Measurements from ENCODE around the gene SGCE. TPM values are rescaled to one million over a fixed set of nuclear protein-coding genes. Genes with fewer than 3 reads are reported as not detected.

SGCE gene
- total and polyA plus RNA-seq, 9 of the 15 experiments (the other 6 are each of a cell fraction or from before 2014, with no cell fraction given) = 0.09 to 0.46 (median 0.28) TPM; not detected in 5

DNA sequence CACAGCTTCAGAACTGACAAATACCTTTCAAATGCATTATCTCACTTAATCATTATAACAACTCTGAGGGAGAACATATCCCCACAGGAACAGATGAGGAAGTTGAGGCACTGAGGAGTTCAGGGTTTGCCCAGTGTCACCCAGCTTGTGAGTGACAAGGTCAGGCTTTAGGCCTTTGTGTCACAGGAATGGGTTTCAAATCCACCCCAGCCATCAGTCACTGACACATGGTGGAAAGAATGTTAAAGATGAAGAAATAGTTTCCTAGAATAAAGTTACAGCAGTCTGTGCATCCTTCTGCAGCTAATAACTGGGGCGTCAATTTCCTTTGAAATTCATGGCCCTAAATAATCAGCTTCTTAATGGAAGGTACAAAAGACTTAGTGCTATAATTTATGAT lies 37.8 kb downstream of the SGCE start:
- FAIRE-seq = no peak
- H3K4me1 ChIP-seq (replicated peaks in 1 of 2; ENCODE audit: control insufficient read depth in 2 of 2, insufficient read depth in 2 of 2, low read length in 2 of 2) = no peaks in the 10 kb centered on the region
- in situ Hi-C loops (cut with MboI) = no loop called here

DNA sequence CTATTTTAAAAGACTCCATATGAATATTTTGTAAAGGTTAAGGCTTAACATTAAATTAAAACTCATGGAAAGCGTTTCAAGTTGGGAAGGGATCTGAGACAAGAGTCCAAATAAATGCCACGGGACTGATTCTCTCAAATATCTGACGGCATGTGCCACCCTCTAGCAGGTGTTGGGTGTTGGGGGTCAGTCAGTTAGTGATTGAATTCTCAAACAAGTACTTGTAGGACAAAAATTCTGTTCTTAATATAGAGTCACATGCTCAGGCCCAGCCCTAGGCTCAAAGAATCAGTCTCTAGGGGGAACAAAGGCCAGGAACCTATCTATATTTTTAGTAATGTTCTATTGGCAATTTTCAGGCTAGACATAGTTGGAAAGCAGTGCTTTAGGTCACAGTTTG lies 39.1 kb downstream of the SGCE start:
- no peak for DNase-seq (ENCODE audit: extremely low read depth in 1 of 4, low spot score in 3 of 4)
- TF ChIP-seq NRF1 (conservative IDR thresholded peaks at IDR 0.05 in 1 of 2, IDR thresholded peaks at IDR 0.05 in 1 of 2) (no peak), KLF16 (IDR thresholded peaks at IDR 0.05) (no peak), ZKSCAN8 (CRISPR knock-in tag; IDR thresholded peaks at IDR 0.05) (no peak), HDAC2 (IDR thresholded peaks at IDR 0.05) (no peak), PRDM10 (IDR thresholded peaks at IDR 0.05; ENCODE audit: partially characterized antibody) (no peak), PTTG1 (tag; IDR thresholded peaks at IDR 0.05; ENCODE audit: low read depth) (no peak), NFE2L1 (tag; IDR thresholded peaks at IDR 0.05; ENCODE audit: borderline replicate concordance, low read depth) (no peak), SIRT6 (IDR thresholded peaks at IDR 0.05; ENCODE audit: low read depth, low read length) (no peak)
- TF ChIP-seq, protein P1, sequence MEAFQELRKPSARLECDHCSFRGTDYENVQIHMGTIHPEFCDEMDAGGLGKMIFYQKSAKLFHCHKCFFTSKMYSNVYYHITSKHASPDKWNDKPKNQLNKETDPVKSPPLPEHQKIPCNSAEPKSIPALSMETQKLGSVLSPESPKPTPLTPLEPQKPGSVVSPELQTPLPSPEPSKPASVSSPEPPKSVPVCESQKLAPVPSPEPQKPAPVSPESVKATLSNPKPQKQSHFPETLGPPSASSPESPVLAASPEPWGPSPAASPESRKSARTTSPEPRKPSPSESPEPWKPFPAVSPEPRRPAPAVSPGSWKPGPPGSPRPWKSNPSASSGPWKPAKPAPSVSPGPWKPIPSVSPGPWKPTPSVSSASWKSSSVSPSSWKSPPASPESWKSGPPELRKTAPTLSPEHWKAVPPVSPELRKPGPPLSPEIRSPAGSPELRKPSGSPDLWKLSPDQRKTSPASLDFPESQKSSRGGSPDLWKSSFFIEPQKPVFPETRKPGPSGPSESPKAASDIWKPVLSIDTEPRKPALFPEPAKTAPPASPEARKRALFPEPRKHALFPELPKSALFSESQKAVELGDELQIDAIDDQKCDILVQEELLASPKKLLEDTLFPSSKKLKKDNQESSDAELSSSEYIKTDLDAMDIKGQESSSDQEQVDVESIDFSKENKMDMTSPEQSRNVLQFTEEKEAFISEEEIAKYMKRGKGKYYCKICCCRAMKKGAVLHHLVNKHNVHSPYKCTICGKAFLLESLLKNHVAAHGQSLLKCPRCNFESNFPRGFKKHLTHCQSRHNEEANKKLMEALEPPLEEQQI (IDR thresholded peaks at IDR 0.05) = no peak

More for the DNA sequence above, 37.8 kb downstream of the SGCE start:
- no peaks in the 10 kb centered on the region for H3K9me1 ChIP-seq (ENCODE audit: control insufficient read depth, insufficient read depth, low read length)
- no peaks in the 10 kb centered on the region for H3K9me3 ChIP-seq (replicated peaks; ENCODE audit: control insufficient read depth, insufficient read depth, low read depth, low read length)
- DNase-seq (ENCODE audit: extremely low read depth in 1 of 4, low spot score in 3 of 4) (no peak), ATAC-seq (no peak)
- no peak overlapping the region for H3K4me2 ChIP-seq (ENCODE audit: insufficient read depth, low read length)
- ChIA-PET POLR2A (no interaction called here), CTCF (ENCODE audit: low intra/inter-chr PET ratio) (no interaction called here)
- H3K9ac ChIP-seq (ENCODE audit: insufficient read depth in 1 of 2, low read depth in 2 of 2, low read length in 2 of 2) = no peak overlapping the region
- intact Hi-C loops (cut with micrococcal nuclease) = no loop called here
- H4K20me1 ChIP-seq (replicated peaks; ENCODE audit: control insufficient read depth, insufficient read depth, low read length) = no peaks in the 10 kb centered on the region
- no peaks in the 10 kb centered on the region for H3K36me3 ChIP-seq (ENCODE audit: control insufficient read depth, insufficient read depth, low read length)
- H2AFZ ChIP-seq (ENCODE audit: low read depth, low read length) = no peak overlapping the region
- H3K27me3 ChIP-seq (ENCODE audit: control insufficient read depth in 2 of 2, insufficient read depth in 2 of 2, low read length in 2 of 2) = no peaks in the 10 kb centered on the region
- H3K4me3 ChIP-seq = no peak overlapping the region
- TF ChIP-seq MXI1 (IDR thresholded peaks at IDR 0.05; ENCODE audit: low read depth, low read length) (no peak), ZKSCAN1 (IDR thresholded peaks at IDR 0.05; ENCODE audit: low read depth, low read length) (no peak), C11orf30 (IDR thresholded peaks at IDR 0.05; ENCODE audit: low read depth) (no peak), SP2 (IDR thresholded peaks at IDR 0.05; ENCODE audit: extremely low read depth, low read depth, low read length, poor library complexity, severe bottlenecking) (no peak), TBL1XR1 (IDR thresholded peaks at IDR 0.05; ENCODE audit: low read length in 2 of 2) (no peak)
- no peaks in the 10 kb centered on the region for H3K79me2 ChIP-seq (ENCODE audit: control insufficient read depth, insufficient read depth, low read length)
- WGBS (ENCODE audit: insufficient coverage, low coverage, missing lambda C conversion rate) = 0% methylated on average over 1 of the region's 1 CpG
- BruUV-seq (replicated peaks) = no TSS peak
- H3K27ac ChIP-seq (ENCODE audit: extremely low read depth, low read depth, low read length) = no peak overlapping the region

More for the DNA sequence above, 39.1 kb downstream of the SGCE start:
- ChIA-PET POLR2A (no interaction called here), CTCF (ENCODE audit: low intra/inter-chr PET ratio) (no interaction called here)
- intact Hi-C loops (cut with micrococcal nuclease) = no loop called here
- no peak for ATAC-seq
- Histone ChIP-seq H2AFZ (ENCODE audit: low read depth, low read length) (no peak overlapping the region), H4K20me1 (replicated peaks; ENCODE audit: control insufficient read depth, insufficient read depth, low read length) (no peaks in the 10 kb centered on the region), H3K4me1 (replicated peaks in 1 of 2; ENCODE audit: control insufficient read depth in 2 of 2, insufficient read depth in 2 of 2, low read length in 2 of 2) (no peaks in the 10 kb centered on the region), H3K9ac (ENCODE audit: insufficient read depth in 1 of 2, low read depth in 2 of 2, low read length in 2 of 2) (no peak overlapping the region), H3K4me3 (no peak overlapping the region), H3K9me1 (ENCODE audit: control insufficient read depth, insufficient read depth, low read length) (no peaks in the 10 kb centered on the region), H3K9me3 (replicated peaks; ENCODE audit: control insufficient read depth, insufficient read depth, low read depth, low read length) (no peaks in the 10 kb centered on the region), H3K27ac (ENCODE audit: extremely low read depth, low read depth, low read length) (no peak overlapping the region), H3K4me2 (ENCODE audit: insufficient read depth, low read length) (no peak overlapping the region), H3K36me3 (ENCODE audit: control insufficient read depth, insufficient read depth, low read length) (no peaks in the 10 kb centered on the region), H3K79me2 (ENCODE audit: control insufficient read depth, insufficient read depth, low read length) (no peaks in the 10 kb centered on the region), H3K27me3 (ENCODE audit: control insufficient read depth in 2 of 2, insufficient read depth in 2 of 2, low read length in 2 of 2) (no peaks in the 10 kb centered on the region)
- BruUV-seq (replicated peaks) = no TSS peak
- in situ Hi-C loops (cut with MboI) = no loop called here
- no peak for FAIRE-seq
- 2% methylated on average over 3 of the region's 3 CpGs for WGBS (ENCODE audit: insufficient coverage, low coverage, missing lambda C conversion rate)
